HL-60 (cell line): Measurements from ENCODE around the gene VASN.
A peak's percentile ranks its signal among the peaks of the same experiment; 100 is the strongest.

Source experiments
- DNase-seq, 2 experiments: peaks; one replicate each; pipeline ENCODE4 v3.0.0-alpha.2; 2010 to 2020; ENCODE audit warnings: low read depth in 1 of 2, low spot score in 1 of 2
- H3K27ac ChIP-seq: fragments of 250-450 bp; sonication (Bioruptor Pico); replicated peaks from 2 replicates; pipeline ENCODE4 v1.5.1; 2020; ENCODE audit warnings: mild to moderate bottlenecking, moderate library complexity
- H3K27me3 ChIP-seq: fragments of 250-450 bp; sonication (Bioruptor Pico); 2 replicates; pipeline ENCODE4 v1.5.1; 2021; ENCODE audit warnings: mild to moderate bottlenecking, moderate library complexity; ENCODE audit not compliant: insufficient read depth, poor library complexity, severe bottlenecking
- H3K4me3 ChIP-seq: replicated peaks from 2 replicates; pipeline ENCODE4 v1.5.1; 2011; ENCODE audit warnings: mild to moderate bottlenecking, control low read depth, low read length; ENCODE audit not compliant: insufficient read depth
- GABPA ChIP-seq: IDR thresholded peaks from 2 replicates; pipeline ENCODE4 v1.6.1; 2012; ENCODE audit warnings: low read depth
- POLR2AphosphoS5 ChIP-seq: IDR thresholded peaks from 2 replicates; pipeline ENCODE4 v1.6.1; 2012; ENCODE audit warnings: low read depth
- SPI1 ChIP-seq: IDR thresholded peaks from 2 replicates; pipeline ENCODE4 v1.6.1; 2012; ENCODE audit warnings: low read depth, mild to moderate bottlenecking, borderline replicate concordance
- TF ChIP-seq, protein P1 (sequence below): IDR thresholded peaks from one replicate; pipeline ENCODE4 v1.5.1; 2011; ENCODE audit warnings: low read length, control low read depth, inconsistent platforms; ENCODE audit not compliant: insufficient read depth
- TF ChIP-seq, protein P2 (sequence below): IDR thresholded peaks from 2 replicates; pipeline ENCODE4 v1.6.1; 2012; ENCODE audit warnings: low read depth; ENCODE audit not compliant: insufficient replicate concordance

VASN gene

GRCh38 chr16:4338125-4338582 is 33.5 kb upstream of the VASN start:
- TF ChIP-seq SPI1 (no peak), POLR2AphosphoS5 (no peak; the same call in 1 of the 2 replicates), GABPA (no peak)
- TF ChIP-seq, protein P1, sequence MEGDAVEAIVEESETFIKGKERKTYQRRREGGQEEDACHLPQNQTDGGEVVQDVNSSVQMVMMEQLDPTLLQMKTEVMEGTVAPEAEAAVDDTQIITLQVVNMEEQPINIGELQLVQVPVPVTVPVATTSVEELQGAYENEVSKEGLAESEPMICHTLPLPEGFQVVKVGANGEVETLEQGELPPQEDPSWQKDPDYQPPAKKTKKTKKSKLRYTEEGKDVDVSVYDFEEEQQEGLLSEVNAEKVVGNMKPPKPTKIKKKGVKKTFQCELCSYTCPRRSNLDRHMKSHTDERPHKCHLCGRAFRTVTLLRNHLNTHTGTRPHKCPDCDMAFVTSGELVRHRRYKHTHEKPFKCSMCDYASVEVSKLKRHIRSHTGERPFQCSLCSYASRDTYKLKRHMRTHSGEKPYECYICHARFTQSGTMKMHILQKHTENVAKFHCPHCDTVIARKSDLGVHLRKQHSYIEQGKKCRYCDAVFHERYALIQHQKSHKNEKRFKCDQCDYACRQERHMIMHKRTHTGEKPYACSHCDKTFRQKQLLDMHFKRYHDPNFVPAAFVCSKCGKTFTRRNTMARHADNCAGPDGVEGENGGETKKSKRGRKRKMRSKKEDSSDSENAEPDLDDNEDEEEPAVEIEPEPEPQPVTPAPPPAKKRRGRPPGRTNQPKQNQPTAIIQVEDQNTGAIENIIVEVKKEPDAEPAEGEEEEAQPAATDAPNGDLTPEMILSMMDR = no peak
- TF ChIP-seq, protein P2, sequence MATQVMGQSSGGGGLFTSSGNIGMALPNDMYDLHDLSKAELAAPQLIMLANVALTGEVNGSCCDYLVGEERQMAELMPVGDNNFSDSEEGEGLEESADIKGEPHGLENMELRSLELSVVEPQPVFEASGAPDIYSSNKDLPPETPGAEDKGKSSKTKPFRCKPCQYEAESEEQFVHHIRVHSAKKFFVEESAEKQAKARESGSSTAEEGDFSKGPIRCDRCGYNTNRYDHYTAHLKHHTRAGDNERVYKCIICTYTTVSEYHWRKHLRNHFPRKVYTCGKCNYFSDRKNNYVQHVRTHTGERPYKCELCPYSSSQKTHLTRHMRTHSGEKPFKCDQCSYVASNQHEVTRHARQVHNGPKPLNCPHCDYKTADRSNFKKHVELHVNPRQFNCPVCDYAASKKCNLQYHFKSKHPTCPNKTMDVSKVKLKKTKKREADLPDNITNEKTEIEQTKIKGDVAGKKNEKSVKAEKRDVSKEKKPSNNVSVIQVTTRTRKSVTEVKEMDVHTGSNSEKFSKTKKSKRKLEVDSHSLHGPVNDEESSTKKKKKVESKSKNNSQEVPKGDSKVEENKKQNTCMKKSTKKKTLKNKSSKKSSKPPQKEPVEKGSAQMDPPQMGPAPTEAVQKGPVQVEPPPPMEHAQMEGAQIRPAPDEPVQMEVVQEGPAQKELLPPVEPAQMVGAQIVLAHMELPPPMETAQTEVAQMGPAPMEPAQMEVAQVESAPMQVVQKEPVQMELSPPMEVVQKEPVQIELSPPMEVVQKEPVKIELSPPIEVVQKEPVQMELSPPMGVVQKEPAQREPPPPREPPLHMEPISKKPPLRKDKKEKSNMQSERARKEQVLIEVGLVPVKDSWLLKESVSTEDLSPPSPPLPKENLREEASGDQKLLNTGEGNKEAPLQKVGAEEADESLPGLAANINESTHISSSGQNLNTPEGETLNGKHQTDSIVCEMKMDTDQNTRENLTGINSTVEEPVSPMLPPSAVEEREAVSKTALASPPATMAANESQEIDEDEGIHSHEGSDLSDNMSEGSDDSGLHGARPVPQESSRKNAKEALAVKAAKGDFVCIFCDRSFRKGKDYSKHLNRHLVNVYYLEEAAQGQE = no peak
- Histone ChIP-seq H3K27ac (no peak overlapping the region), H3K4me3 (no peak overlapping the region), H3K27me3 (no peaks in the 10 kb centered on the region)
- no peak for DNase-seq

- Histone ChIP-seq H3K4me3 (no peak overlapping the region), H3K27me3 (no peaks in the 10 kb centered on the region), H3K27ac (no peak overlapping the region)
- TF ChIP-seq GABPA (no peak), POLR2AphosphoS5 (0 out of 2 replicates have a peak, but pooled peaks have one; percentile 29)
- no peak for DNase-seq
Measured at GRCh38 chr16:4338712-4339299, 32.8 kb upstream of the VASN start.

- no peak for DNase-seq
- TF ChIP-seq, protein P2 = no peak
- TF ChIP-seq GABPA (no peak), SPI1 (no peak), POLR2AphosphoS5 (no peak)
- TF ChIP-seq, protein P1 = no peak
- no peak overlapping the region for H3K27ac ChIP-seq
Measured at GRCh38 chr16:4339455-4339854, 32.2 kb upstream of the VASN start.

DNA sequence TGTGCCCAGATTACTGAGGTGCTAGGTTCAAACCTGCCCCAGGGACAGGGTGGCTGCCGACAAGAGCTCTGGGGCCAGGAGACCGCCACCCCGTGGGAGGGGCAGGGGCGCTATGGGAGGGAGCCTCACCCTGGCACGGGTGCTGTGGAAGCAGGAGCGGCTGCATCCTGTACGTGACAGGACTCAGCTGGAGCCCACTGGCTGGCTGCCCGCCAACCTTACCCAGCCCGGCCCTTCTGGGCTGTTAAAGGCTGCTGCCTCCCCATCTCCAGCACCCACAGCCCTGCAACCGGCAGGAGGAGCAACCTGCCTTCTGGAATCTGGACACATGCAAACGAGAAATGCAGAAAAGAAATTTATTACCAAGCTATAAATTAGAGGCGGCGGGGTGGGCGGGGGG is 31.7 kb upstream of the VASN start:
- H3K27ac ChIP-seq = no peak overlapping the region
- H3K27me3 ChIP-seq = no peaks in the 10 kb centered on the region
- TF ChIP-seq POLR2AphosphoS5 (no peak), GABPA (no peak), SPI1 (no peak)
- TF ChIP-seq, protein P1 = no peak
- TF ChIP-seq, protein P2 = no peak
- H3K4me3 ChIP-seq = no peak overlapping the region
- DNase-seq = no peak

More at GRCh38 chr16:4339455-4339854, 32.2 kb upstream of the VASN start:
- H3K4me3 ChIP-seq = no peak overlapping the region
- H3K27me3 ChIP-seq = no peaks in the 10 kb centered on the region
